8988T (cell line): ENCODE data around the gene PRRX2.
"Not testable (repeated sequence)": the region's sequence is repeated elsewhere in the genome, so short reads cannot be mapped to it uniquely, and the experiment has no call there.

Experiments
- DNase-seq: peaks from one replicate; pipeline ENCODE4 v3.0.0; 2011

Gene PRRX2

GRCh38 chr9:129655154-129655553 is 10.3 kb upstream of the PRRX2 start:
- DNase-seq = no peak

- no peak for DNase-seq
Observed at GRCh38 chr9:129655696-129656095, 9.8 kb upstream of the PRRX2 start.

GRCh38 chr9:129656795-129657390 is 8.6 kb upstream of the PRRX2 start:
- peak; percentile 60 for DNase-seq

- no peak for DNase-seq
Observed at GRCh38 chr9:129661029-129661428, 4.4 kb upstream of the PRRX2 start.

- not testable (repeated sequence) for DNase-seq
Observed at GRCh38 chr9:129662239-129662638, 3.2 kb upstream of the PRRX2 start.

GRCh38 chr9:129664746-129665388 is 580 bp upstream of the PRRX2 start:
- no peak for DNase-seq

GRCh38 chr9:129665814-129666520 is 520 bp downstream of the PRRX2 start:
- no peak for DNase-seq

GRCh38 chr9:129666575-129666974 is 1.1 kb downstream of the PRRX2 start:
- no peak for DNase-seq

- no peak for DNase-seq
Observed at GRCh38 chr9:129667378-129667777, 1.9 kb downstream of the PRRX2 start.

- peak; percentile 58 for DNase-seq
Observed at GRCh38 chr9:129667850-129668249, 2.4 kb downstream of the PRRX2 start.

- no peak for DNase-seq
Observed at GRCh38 chr9:129669141-129669718, 3.8 kb downstream of the PRRX2 start.

- no peak for DNase-seq
Observed at GRCh38 chr9:129669946-129670345, 4.5 kb downstream of the PRRX2 start.

- no peak for DNase-seq
Observed at GRCh38 chr9:129671065-129671464, 5.6 kb downstream of the PRRX2 start.

GRCh38 chr9:129671519-129671918 is 6.1 kb downstream of the PRRX2 start:
- no peak for DNase-seq

GRCh38 chr9:129672702-129673101 is 7.3 kb downstream of the PRRX2 start:
- no peak for DNase-seq

GRCh38 chr9:129673602-129674001 is 8.2 kb downstream of the PRRX2 start:
- DNase-seq = no peak

GRCh38 chr9:129674229-129674628 is 8.8 kb downstream of the PRRX2 start:
- no peak for DNase-seq

- DNase-seq = no peak
Observed at GRCh38 chr9:129675620-129676019, 10.2 kb downstream of the PRRX2 start.

GRCh38 chr9:129676287-129676686 is 10.8 kb downstream of the PRRX2 start:
- no peak for DNase-seq

GRCh38 chr9:129676975-129677374 is 11.5 kb downstream of the PRRX2 start:
- no peak for DNase-seq

- DNase-seq = no peak
Observed at GRCh38 chr9:129677456-129677855, 12.0 kb downstream of the PRRX2 start.

GRCh38 chr9:129678844-129679243 is 13.4 kb downstream of the PRRX2 start:
- DNase-seq = no peak

GRCh38 chr9:129679537-129679936 is 14.1 kb downstream of the PRRX2 start:
- no peak for DNase-seq

- no peak for DNase-seq
Observed at GRCh38 chr9:129681924-129682323, 16.5 kb downstream of the PRRX2 start.
